HT-29 (cell line): Measurements from ENCODE around the gene GMDS. TPM values are rescaled to one million over a fixed set of nuclear protein-coding genes. Genes with fewer than 3 reads are reported as not detected.

Source experiments
- DNase-seq: peaks from one replicate; pipeline ENCODE4 v3.0.0-alpha.2; 2015; ENCODE audit warnings: low spot score
- total RNA-seq: library from RNA; depleted of rRNA; stranded (reverse); fragments of >200 nt; shearing (Covaris generic); gene quantifications from 2 replicates; pipeline ENCODE4 v1.2.3, GENCODE V29; 2014

Gene GMDS
- total RNA-seq, 1 experiment from 2014 or later = 37.0 TPM

DNA sequence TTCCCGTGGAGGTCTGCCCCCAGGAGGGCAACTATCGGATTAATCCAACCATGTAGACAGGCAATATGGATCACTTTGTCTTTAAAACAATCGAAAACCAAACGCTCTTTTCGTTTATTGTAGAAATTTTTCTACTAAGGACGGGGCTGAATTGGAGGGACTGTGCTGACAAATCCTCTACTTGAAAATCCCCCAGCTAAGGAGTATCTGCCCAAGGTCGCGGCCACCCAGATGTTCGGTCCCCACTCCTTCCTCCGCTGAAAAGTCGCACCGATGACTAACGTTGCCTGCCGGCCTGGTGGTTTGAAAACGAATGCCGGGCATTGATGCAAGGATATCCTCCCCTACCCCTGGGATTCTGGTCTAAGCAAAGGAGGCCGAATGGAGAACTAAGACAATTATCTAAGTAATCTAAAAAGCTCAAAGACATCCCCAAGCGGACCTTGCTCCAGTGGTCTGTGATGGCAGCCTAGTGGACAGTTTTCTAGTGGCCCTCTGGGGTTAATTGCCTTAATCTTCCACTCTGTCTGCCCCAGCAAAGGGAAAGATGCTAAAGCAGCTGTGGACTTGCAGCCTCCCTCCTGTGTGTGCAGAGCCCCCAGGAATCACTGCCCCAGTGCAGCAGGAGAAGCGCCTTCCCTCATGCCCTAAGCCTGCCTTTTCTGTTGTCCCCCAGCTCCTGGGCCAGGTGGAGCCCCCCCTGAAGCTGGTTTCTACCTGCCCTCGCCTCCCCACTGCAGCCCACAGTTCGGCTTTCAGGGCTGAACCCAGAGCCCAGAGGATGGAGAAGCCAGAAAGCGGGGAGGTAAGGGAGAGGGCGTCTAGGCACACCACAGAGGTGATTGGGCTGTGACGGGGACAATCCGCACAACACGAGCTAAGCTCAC lies 639.3 kb downstream of the GMDS start:
- no peak for DNase-seq

DNA sequence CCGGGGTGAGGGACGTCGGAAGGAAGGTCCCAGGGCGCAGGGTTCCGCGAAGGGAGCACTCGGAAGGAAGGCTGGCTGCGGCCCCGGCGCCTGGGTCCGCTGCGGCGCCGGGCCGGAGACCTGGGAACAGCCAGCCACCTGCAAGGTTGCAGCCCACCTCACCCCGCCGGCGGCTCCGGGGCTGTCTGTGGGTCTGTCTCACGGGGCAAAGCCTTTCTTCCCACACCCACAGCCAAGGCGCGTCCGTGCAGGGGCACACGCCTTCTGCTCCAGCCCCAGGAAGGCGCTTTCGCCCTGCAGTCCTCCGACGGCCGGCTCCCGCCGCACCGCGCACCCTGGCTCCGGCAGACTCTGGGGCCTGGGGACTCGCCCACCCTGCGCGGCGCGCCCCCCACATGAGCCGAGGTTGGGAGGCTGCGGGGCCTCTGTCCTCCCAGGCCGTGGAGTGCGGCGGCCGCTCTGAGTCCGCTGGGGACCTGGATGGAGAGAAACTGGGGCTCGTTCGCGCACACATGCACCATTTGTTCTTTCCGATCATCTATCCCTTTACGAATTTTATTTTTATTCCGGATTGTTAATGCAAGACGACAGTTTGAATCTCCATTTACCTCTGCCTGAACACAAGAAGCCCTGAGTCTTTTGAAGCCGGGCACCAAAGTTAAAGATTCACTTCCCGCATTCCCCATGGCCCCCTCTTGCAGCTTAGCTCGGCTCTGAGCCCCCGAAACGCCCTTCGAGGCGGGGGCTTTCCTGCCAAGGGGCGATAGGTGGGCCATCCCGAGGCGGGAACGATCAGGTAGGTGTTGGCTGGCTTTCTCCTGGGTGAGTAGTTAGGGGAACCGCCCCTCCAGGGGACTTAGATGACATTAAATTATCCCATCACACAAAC lies 640.2 kb downstream of the GMDS start:
- DNase-seq = no peak

DNA sequence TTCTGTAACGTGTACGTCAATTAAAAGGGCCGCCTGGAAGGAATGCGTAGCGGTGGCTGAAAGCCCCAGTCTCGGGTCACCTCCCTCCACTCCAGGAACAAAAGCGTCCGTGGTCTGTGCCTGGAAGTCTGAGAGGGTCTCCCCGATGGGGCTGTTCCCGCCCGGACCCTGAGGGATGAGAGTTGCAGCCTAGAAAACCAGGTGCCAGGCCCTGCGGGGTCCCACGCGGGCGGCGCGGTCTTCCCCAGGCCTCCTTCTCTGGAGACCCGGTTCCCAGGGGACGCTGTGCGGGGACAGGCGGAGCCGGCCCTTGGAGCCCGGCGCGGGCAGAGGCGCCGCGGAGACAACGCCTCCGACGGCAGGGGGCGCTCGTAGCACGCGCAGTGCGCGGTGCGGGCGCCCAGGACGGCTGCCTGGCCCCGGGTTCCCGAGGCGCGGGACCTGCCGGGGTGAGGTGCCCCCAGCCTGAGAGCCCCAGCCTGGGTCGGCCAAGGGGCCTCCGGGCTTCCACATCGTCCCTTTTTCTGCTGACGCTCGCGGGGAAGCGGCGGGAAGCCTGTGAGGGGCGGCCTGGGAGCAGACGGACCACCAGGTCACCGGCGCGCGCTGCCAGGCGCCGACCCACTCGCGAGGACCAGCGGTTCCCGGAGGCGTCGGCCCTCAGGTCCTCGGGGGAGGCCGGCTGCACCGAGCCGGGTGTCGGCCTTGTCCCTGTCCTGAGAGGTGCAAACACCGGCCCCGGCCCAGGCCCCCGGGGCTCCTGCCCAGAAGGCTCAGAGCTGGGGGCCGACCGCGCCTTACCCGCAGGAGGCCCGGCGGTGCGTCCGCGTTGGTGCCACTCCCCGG lies 641.0 kb downstream of the GMDS start:
- DNase-seq = peak; percentile 83

DNA sequence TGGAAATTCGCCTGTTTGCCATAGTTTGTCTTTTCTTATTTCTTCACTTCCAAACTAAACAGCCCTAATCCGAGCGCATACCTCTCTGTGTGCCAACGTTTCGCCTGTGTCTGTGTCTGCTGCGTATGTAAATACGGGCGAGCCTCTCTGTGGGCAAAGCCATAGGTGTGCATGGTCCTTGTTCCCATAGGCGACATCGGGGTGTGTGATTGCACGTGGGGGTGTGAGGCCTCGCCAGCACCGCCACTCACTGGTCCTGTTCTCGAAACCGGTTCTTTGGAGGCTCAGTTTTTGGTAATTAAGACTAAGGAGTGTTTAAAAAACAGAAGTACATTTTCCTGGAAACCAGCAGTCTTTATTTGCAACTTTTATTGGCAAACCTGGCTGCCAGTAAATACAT lies 641.7 kb downstream of the GMDS start:
- DNase-seq = no peak

DNA sequence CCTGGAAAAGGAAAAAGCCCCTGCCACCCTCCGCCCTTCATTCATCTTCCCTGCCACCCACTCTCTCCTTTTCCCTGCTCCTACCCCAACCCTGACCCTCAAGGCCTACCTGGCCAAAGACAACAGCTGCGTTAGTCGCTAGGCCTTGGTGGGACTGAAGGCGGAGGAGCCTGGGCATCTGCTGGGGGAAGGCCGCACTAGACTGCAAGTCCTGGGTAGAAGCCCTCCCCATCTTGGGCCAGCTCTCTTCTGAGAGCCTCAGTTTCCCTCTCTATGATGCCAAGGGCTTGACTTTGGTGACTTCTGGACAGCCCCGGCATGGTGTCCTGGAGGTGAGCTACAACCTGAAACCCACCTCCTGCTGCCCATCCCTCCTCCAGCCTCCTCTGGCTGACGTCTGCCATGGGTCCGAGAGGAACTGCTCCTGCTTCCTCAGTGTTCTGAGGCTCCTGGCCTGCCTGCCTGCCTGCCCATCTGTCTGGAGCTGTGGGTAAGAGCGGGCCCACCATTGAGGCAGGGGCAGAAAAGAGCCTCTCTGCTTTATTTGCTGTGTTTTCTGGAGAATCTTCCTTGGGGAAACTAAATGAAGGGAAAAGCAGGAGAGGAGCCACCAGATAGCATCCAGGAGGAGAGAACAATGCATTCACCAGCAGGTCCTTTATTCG lies 643.2 kb downstream of the GMDS start:
- DNase-seq = no peak

DNA sequence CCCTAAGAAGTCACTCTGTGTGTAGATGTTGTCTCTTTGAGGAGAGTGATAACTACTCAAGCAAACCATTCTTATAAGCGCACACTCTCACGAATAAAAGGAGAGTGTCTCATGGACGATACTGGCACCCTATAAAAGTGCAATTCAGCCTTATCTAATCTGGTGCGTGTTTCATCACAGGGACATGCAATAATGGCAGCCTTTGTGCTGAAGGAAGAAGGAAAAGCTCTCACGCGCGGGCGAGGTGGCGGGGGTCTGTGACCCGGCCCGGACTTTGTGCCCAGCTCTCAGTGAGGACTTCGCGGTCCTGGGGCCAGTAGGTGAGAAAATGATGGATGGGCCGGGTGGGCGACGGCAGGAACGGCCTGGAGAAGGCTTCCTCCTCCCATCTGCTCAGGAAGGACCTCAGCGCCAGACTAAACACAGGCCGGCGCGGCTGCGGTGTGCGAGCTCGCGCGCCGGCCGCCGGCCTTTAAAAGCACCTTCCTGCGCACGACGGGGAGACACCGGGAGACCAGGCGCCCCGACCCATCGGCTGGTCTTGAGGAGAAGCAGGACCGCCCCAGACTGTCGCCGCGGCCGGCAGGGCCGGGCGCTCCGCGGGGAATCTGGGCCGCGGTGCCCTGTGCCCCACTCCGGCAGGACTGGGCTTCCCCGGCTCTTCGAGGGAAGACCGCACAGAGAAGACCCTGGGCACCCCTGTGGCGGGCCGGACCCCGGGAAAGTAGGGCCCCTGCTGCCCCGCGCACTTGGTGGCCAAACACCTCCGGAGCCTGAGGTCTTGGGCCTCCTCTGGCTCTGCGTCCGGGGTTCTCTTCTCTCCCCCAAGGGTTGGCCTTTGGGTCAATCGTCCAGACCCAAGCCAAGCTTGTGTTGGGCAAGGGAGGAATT lies 644.0 kb downstream of the GMDS start:
- DNase-seq = no peak

DNA sequence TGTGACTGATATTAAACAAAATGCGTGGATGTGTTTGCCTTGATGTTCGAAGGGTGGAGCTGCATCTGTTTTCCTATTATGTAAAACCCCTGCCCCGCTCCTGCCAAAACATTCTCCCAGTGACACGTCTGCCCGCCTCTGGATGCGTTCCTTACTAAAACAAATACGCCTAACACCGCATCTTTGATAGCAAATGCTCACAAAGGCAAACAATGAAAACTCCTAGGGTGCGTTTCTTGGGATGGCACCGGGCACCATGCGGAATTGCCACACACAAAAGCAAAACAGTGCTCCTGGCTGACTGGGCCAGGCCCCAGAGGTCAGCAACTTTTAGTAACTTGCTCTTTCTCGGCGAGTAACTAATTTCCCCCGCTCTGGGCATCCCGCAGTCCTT lies 644.6 kb downstream of the GMDS start:
- no peak for DNase-seq

DNA sequence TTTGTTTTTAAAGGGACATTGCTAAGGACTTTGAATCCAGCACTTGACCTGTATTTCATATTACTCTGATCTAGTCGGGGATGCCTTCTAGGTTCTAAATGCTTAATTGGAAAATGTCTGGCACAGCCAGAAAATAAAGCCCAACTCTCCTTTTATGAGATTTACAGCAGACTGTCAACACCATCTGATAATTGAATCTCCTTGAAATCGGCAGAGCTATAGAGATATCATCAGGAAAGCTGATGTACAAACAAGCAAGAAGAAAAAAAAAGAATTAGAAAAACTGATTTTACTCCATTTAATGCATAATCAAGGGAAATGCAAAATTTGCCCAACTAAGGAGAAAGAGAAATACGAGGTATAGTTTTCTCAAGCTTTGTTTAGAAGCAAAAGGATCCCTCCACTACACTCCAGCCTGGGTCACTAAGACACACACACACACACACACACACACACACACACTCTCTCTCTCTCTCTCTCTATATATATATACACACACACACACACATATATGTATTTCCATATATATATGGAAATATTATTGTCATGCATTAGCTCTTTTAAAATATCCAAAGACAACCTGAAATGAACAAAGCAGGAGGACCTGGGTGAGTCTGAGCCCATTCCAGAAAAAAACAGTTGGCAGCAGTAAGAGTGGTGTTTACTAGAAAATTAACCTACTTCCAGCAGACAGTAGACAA lies 645.2 kb downstream of the GMDS start:
- DNase-seq = no peak

DNA sequence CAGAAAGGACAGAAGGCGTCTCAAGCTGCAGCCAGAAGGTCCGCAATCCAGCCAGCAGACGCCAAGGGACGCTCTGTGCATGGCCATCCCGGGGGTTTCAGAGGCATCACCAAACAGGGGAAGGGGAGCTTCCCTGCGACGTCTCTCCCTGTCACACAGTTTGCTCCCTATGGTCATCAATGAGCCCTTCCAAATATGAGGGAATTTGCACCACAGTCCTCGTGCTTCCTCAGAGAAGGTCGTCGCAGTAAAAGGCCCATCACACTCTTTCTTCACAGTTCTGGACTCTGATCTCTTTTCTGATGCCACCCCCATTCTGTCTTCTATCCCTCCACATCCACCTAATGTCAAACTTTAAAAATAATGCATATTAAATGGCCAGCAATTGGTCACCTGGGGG lies 645.9 kb downstream of the GMDS start:
- DNase-seq = no peak

DNA sequence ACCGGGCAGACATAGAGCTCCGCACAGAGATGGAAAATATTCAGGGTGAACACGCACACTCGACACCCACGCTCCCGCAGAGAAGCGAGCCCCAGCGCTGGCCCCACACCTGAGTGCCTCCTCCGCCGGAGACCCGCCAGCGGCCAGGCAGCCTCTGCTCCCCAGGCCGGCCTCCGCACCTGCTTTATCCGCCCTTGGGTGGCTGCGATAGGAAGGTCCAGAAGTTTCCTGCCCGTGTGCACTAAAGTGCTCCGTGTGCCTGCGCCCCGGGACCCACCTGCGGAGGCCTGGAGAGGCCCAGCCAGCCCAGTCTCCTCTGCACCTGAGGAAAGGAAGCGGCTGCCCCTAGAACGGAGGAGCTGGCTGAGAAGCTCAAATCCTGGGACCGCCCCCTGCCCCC lies 646.5 kb downstream of the GMDS start:
- DNase-seq = no peak

DNA sequence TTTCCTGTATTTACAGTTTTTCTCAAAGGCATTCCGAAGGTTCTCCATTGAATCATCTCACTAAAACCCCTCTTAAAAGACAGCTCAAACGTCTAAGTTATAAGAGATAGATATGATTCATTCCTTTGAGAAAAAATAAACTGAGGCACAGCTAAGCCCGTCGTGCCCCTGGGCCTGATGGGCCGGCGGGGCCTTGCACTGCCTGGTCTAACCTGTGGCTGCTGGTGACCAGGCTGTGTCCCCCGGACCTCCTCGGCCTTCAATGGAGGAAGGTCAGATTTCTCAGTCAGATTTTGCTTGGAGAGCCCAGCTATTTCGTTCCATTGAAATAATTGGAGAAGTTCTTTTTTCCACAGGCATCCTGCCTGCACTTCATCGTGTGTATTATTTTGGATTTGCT lies 647.0 kb downstream of the GMDS start:
- DNase-seq = no peak

DNA sequence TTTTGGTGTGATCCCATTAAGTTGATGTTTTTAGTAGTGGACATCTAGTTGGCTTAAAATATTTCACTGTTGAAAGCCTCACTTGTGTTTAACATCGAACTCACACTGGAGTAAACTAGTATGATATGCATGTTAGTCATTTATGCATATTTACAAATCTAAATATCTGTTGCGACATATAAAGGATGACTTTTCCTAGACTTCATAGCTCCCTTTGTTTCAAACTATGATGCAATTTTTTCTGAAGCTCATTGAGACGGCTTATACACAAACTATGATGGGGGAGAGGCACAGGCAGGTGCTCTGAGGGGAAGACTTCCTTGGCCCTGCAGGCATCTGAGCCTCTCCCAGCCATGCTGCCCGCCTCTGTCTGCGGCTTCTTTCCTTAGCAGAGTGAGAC lies 647.5 kb downstream of the GMDS start:
- no peak for DNase-seq

DNA sequence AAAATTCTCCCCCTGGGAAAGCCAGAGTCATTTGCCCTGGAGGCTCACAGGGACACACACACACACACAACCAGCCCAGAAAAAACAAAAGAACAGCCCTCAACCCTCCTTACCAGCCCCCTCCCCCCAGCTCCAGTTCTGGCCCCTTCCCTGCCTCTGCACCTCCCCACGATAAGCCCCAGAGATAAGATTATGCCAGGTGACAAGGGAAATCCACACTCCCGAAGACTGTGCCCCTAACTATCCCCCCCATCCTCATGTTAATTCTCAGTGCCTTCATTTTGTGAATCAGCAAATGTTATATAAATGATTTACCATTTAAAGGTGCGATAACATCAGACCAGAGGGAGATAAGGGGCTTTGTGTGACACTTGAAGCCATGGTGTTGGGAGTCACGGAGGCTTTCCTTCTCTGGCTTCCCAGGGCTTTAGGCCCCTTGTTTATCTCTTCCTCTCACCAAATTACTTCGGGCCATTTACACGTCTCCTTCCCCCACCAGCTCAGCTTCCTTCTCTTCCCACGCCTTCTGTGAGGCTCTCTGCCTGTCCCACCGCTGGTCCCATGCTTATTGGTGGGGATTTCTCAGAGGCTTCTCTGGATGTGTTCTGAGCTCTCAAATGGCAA lies 648.2 kb downstream of the GMDS start:
- DNase-seq = no peak

DNA sequence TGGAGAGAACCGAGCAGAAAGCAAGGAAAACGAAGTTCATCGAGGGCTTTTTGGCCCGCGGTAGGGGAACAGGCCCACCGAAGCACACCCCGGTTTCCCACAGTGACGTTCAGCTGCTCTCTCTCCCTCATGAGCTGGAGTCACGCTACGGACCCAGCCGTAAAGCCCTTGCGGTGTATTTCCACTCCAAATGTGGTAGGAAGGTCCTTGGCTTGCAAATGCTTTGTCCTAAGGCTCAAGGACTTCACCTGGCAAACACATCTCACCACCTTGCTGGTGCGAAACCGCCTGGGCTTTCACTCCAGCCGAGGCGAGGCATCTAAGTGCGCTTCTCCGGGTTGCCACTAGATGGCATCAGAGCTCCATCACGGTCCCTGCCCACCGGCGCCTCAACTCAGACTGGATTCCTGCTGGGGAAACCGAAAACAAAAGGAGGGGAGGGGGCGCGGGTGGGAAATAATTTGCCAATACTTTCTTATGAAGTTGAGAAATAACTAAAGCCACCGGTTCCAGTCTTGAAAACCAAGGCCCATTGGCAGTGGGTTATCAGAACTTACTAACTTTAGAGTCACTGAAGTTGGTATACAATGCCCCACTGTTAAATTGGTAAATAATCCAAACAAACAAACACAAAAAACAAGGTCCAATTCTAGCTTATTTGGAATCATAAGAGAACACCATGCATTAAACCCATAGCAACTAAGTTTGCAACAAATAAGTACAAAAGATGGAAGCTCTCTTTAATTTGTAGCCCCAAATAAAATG lies 649.1 kb downstream of the GMDS start:
- peak; percentile 79 for DNase-seq

DNA sequence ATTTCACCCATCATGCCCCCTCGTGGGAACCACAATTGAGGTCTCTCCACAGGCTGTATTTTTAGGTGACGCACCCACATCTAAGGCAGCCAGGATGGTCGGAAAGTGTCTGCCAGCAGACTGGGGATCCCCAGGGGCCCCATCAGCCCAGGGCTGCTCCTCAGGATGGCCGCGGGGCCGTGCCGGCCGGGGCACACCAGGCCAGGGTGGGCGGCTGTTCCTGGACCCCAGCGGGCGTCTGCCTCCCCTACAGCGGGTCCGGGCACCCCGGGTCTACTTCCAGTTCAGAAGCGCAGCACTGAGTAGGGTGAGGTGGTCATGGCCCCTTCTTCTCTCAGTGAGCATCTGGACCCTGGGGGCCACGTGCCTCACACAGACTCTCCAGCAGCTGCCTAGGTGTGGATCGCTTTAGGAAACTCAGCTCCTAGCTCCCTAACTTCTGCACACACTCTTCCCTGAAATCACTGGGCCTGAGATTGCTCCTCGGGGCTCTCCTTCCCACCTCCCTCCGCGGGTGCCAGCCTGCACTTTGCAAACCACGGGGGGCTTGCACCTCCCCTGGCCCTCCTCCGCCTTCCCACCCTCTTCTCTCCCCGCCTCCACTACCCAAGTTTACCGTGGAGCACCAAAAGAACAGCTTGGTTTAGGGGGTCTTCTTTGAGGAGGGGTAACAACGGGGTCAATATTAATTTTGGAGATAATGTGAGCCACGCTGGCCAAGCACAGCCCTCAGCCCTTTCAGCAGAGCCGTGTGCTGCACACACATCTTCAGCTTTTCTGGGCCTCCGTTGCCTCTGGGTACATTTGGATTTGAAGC lies 649.9 kb downstream of the GMDS start:
- no peak for DNase-seq

DNA sequence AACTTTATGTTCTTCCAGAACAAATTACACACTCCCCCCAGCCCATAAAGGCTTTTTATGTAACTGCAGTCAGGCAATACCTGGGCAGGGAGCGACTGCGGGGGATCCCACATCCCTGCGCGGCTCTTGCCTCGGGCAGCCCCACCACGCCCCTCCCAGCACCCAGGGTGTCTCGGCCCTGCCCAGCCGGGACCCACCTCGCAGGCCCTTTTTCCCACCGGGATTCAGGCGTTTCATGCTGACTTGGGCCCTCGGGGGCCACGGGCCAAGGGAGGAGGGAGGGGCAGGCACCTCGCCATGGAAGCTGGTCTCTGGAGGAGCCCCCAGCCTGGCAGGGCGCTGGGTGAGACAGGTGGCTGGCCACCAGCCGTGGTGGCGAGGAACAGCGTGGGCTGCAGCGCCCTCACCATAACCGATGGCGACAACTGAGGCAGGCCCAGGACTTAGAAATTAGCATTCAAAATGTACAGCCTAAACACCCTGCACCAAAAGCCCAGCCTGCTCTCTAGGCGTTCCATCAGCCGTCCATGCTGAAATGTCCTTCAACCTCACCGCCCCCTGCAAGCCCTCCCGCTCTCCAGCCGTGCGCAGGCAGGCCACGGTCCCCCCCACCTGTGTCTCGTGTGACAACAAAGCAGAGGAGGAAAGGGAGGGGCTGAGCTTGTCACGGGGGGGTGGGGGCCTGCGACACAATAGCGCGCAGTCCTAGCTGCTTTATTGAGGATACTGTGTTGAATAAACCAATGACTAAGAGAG lies 650.8 kb downstream of the GMDS start:
- no peak for DNase-seq

DNA sequence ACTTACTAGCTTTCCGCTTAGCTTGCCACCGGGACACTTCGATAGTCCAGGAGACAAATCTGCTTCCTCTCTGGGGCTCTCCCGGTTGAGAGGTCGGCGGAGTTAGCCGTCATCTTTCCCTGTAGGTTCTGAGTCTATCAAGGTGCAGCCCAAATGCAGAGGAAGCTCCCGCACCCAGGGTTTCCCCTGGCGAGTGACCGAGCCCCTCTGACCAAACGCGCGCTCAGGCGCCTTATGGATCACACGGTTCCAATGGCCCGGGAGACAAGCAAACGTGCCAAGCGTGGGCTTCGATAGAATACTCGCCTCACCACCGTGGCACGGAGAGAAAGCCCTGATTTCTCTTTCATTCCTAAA lies 651.5 kb downstream of the GMDS start:
- DNase-seq = no peak
